GM12878 (cell line): ENCODE results near the gene ARL17B.
"Not testable (repeated sequence)": the region's sequence is repeated elsewhere in the genome, so short reads cannot be mapped to it uniquely, and the experiment has no call there.

Experiments used
- EGR1 ChIP-seq, 2 experiments: IDR thresholded peaks; 1 replicate in 1 of 2; 2 replicates in 1 of 2; pipeline ENCODE4 v1.6.1; 2011 to 2012; ENCODE audit warnings: low read depth in 2 of 2, low read length in 2 of 2, borderline replicate concordance in 1 of 2, mild to moderate bottlenecking in 1 of 2, moderate library complexity in 1 of 2
- ESRRA ChIP-seq: IDR thresholded peaks from 2 replicates; pipeline ENCODE4 v1.6.1; 2012; ENCODE audit warnings: mild to moderate bottlenecking, low read length, improper control_type of control experiment
- MYC ChIP-seq: IDR thresholded peaks from 2 replicates; pipeline ENCODE4 v1.6.1; 2011; ENCODE audit warnings: mild to moderate bottlenecking, low read length, moderate library complexity, inconsistent platforms; ENCODE audit not compliant: insufficient read depth, insufficient replicate concordance, insufficient read length, severe bottlenecking
- RFX5 ChIP-seq: IDR thresholded peaks from 2 replicates; pipeline ENCODE4 v1.6.1; 2011; ENCODE audit warnings: low read depth, low read length, improper control_type of control experiment
- SMAD1 ChIP-seq: fragments of 450-650 bp; IDR thresholded peaks from 2 replicates; pipeline ENCODE4 v1.6.1; 2018; ENCODE audit warnings: mild to moderate bottlenecking, low read depth; ENCODE audit not compliant: partially characterized antibody
- ZNF274 ChIP-seq: IDR thresholded peaks from one replicate; pipeline ENCODE4 v1.8.0; 2011; ENCODE audit not compliant: insufficient read length, insufficient read depth
- TF ChIP-seq, protein P1 (sequence below), 3 experiments: IDR thresholded peaks in 2 of 3; conservative IDR thresholded peaks in 1 of 3; 2 replicates each; pipeline ENCODE4 v1.5.1; 2011; ENCODE audit warnings: low read depth in 3 of 3, low read length in 3 of 3, mild to moderate bottlenecking in 3 of 3, control low read depth in 2 of 3, moderate library complexity in 2 of 3, inconsistent platforms in 1 of 3, mixed read lengths in 1 of 3; ENCODE audit not compliant: control insufficient read depth in 2 of 3, insufficient read depth in 1 of 3; ENCODE audit errors: extremely low read depth in 1 of 3
- TF ChIP-seq, protein P2 (sequence below): fragments of 450-650 bp; IDR thresholded peaks from 2 replicates; pipeline ENCODE4 v1.6.1; 2017; ENCODE audit warnings: mild to moderate bottlenecking

DNA sequence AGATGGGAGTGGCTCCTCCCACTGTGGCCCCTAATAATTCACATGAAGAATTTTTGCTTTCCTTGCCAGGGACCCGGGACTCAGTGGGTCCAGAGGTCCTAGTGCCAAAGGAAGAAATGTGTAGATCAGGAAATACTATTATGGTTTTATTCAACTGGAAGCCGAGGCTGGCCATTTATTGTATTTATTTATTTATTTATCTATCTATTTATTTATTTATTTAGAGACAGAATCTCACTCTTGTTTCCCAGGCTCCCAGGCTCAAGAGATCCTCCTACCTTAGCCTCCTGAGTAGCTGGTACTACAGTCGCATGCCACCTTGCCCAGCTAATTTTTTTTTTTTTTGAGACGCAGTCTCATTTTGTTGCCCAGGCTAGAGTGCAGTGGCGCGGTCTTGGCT lies 107.4 kb downstream of the ARL17B start:
- TF ChIP-seq EGR1 (IDR thresholded peaks at IDR 0.05; ENCODE audit: borderline replicate concordance in 1 of 2, low read depth in 2 of 2, low read length in 2 of 2); ESRRA; MYC; RFX5; SMAD1; ZNF274: not testable (repeated sequence)
- TF ChIP-seq, protein P1, sequence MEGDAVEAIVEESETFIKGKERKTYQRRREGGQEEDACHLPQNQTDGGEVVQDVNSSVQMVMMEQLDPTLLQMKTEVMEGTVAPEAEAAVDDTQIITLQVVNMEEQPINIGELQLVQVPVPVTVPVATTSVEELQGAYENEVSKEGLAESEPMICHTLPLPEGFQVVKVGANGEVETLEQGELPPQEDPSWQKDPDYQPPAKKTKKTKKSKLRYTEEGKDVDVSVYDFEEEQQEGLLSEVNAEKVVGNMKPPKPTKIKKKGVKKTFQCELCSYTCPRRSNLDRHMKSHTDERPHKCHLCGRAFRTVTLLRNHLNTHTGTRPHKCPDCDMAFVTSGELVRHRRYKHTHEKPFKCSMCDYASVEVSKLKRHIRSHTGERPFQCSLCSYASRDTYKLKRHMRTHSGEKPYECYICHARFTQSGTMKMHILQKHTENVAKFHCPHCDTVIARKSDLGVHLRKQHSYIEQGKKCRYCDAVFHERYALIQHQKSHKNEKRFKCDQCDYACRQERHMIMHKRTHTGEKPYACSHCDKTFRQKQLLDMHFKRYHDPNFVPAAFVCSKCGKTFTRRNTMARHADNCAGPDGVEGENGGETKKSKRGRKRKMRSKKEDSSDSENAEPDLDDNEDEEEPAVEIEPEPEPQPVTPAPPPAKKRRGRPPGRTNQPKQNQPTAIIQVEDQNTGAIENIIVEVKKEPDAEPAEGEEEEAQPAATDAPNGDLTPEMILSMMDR (IDR thresholded peaks at IDR 0.05 in 2 of 3, conservative IDR thresholded peaks at IDR 0.05 in 1 of 3; ENCODE audit: control insufficient read depth in 2 of 3, extremely low read depth in 1 of 3, insufficient read depth in 1 of 3, low read depth in 3 of 3, low read length in 3 of 3): not testable (repeated sequence)
- TF ChIP-seq, protein P2, sequence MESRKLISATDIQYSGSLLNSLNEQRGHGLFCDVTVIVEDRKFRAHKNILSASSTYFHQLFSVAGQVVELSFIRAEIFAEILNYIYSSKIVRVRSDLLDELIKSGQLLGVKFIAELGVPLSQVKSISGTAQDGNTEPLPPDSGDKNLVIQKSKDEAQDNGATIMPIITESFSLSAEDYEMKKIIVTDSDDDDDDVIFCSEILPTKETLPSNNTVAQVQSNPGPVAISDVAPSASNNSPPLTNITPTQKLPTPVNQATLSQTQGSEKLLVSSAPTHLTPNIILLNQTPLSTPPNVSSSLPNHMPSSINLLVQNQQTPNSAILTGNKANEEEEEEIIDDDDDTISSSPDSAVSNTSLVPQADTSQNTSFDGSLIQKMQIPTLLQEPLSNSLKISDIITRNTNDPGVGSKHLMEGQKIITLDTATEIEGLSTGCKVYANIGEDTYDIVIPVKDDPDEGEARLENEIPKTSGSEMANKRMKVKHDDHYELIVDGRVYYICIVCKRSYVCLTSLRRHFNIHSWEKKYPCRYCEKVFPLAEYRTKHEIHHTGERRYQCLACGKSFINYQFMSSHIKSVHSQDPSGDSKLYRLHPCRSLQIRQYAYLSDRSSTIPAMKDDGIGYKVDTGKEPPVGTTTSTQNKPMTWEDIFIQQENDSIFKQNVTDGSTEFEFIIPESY: not testable (repeated sequence)
